ENCODE measurements around the gene XIRP1.

- no peak for TF ChIP-seq CTCF (IDR thresholded peaks at IDR 0.05)
- no peak for TF ChIP-seq POLR2A (IDR thresholded peaks at IDR 0.05)
- TF ChIP-seq POLR2AphosphoS5 (IDR thresholded peaks at IDR 0.05) = no peak
- no peak for TF ChIP-seq EP300 (IDR thresholded peaks at IDR 0.05)
Measured at GRCh38 chr3:39133822-39134221, 58.6 kb downstream of the XIRP1 start.
